GM23338 (cell line): Measurements from ENCODE around the gene CACNA2D4. TPM values are rescaled to one million over a fixed set of nuclear protein-coding genes. Genes with fewer than 3 reads are reported as not detected.

Experiments used
- ATAC-seq: fragments of 200-7000 bp; cut with Tn5 transposase; 3 replicates; pipeline ENCODE4 v1.9.1; 2020
- DNase-seq: peaks from one replicate; pipeline ENCODE4 v3.0.0-alpha.2; 2015; ENCODE audit warnings: low spot score
- H2AFZ ChIP-seq: fragments of 200-600 bp; sonication (generic); 2 replicates; pipeline ENCODE4 v1.8.0; 2016; ENCODE audit warnings: antibody characterized with exemption, mild to moderate bottlenecking, moderate library complexity
- H3F3A ChIP-seq: fragments of 200-600 bp; sonication (generic); replicated peaks from 2 replicates; pipeline ENCODE4 v1.8.0; 2017; ENCODE audit warnings: antibody characterized with exemption, mixed run types, low read depth
- H3K27ac ChIP-seq: fragments of 200-600 bp; sonication (generic); 2 replicates; pipeline ENCODE4 v1.6.1; 2016; ENCODE audit warnings: low read depth
- H3K27me3 ChIP-seq: fragments of 200-600 bp; sonication (generic); 2 replicates; pipeline ENCODE4 v1.8.0; 2016; ENCODE audit warnings: mild to moderate bottlenecking, mixed run types, moderate library complexity; ENCODE audit not compliant: insufficient read depth
- H3K36me3 ChIP-seq: fragments of 200-600 bp; sonication (generic); 2 replicates; pipeline ENCODE4 v1.8.0; 2016; ENCODE audit warnings: mild to moderate bottlenecking; ENCODE audit not compliant: insufficient read depth
- H3K4me1 ChIP-seq: fragments of 200-600 bp; sonication (generic); 2 replicates; pipeline ENCODE4 v1.8.0; 2016; ENCODE audit warnings: mild to moderate bottlenecking, moderate library complexity; ENCODE audit not compliant: insufficient read depth
- H3K4me2 ChIP-seq: fragments of 200-600 bp; sonication (generic); 2 replicates; pipeline ENCODE4 v1.7.1; 2017; ENCODE audit warnings: mixed run types
- H3K4me3 ChIP-seq: fragments of 200-600 bp; sonication (generic); 2 replicates; pipeline ENCODE4 v1.6.1; 2016; ENCODE audit warnings: mixed run types
- H3K79me2 ChIP-seq: fragments of 200-600 bp; sonication (generic); replicated peaks from 2 replicates; pipeline ENCODE4 v1.8.0; 2017; ENCODE audit warnings: mild to moderate bottlenecking; ENCODE audit not compliant: insufficient read depth
- H3K9me2 ChIP-seq: fragments of 200-600 bp; sonication (generic); 2 replicates; pipeline ENCODE4 v1.8.0; 2017; ENCODE audit not compliant: insufficient read depth
- H4K20me1 ChIP-seq: fragments of 200-600 bp; sonication (generic); replicated peaks from 2 replicates; pipeline ENCODE4 v1.8.0; 2017; ENCODE audit warnings: mild to moderate bottlenecking; ENCODE audit not compliant: insufficient read depth
- H3K27ac Mint-ChIP-seq: 2 replicates; pipeline ENCODE4 v1.8.0; 2020; ENCODE audit warnings: inconsistent platforms, mild to moderate bottlenecking, moderate library complexity, mixed read lengths
- H3K27me3 Mint-ChIP-seq: 3 replicates; pipeline ENCODE4 v1.8.0; 2022; ENCODE audit warnings: low read depth, mild to moderate bottlenecking, moderate library complexity, mixed read lengths, inconsistent platforms; ENCODE audit not compliant: insufficient read depth, poor library complexity
- H3K36me3 Mint-ChIP-seq: 3 replicates; pipeline ENCODE4 v1.8.0; 2021; ENCODE audit warnings: low read depth, mild to moderate bottlenecking, inconsistent platforms, moderate library complexity, mixed read lengths
- H3K4me1 Mint-ChIP-seq: 3 replicates; pipeline ENCODE4 v1.8.0; 2020; ENCODE audit warnings: mild to moderate bottlenecking, inconsistent platforms, mixed read lengths
- H3K4me3 Mint-ChIP-seq: 3 replicates; pipeline ENCODE4 v1.8.0; 2021; ENCODE audit warnings: moderate library complexity, mild to moderate bottlenecking, inconsistent platforms, mixed read lengths
- H3K9me3 Mint-ChIP-seq: 3 replicates; pipeline ENCODE4 v1.8.0; 2020; ENCODE audit warnings: moderate library complexity, mild to moderate bottlenecking, inconsistent platforms, mixed read lengths
- CREB1 ChIP-seq: fragments of 250-450 bp; sonication (Bioruptor Pico); IDR thresholded peaks from 2 replicates; pipeline ENCODE4 v1.5.0; 2020; ENCODE audit warnings: low read depth, mild to moderate bottlenecking, moderate library complexity
- ETS1 ChIP-seq: IDR thresholded peaks from 2 replicates; pipeline ENCODE4 v1.6.1; 2016; ENCODE audit warnings: antibody characterized with exemption
- EZH2 ChIP-seq: fragments of 200-600 bp; sonication (generic); IDR thresholded peaks from one replicate; pipeline ENCODE4 v1.8.0; 2017; ENCODE audit warnings: antibody characterized with exemption, mild to moderate bottlenecking, low read depth; ENCODE audit not compliant: unreplicated experiment
- EZH2phosphoT487 ChIP-seq: fragments of 200-600 bp; sonication (generic); IDR thresholded peaks from one replicate; pipeline ENCODE4 v1.8.1; 2018; ENCODE audit warnings: antibody characterized with exemption; ENCODE audit not compliant: unreplicated experiment
- JUNB ChIP-seq: IDR thresholded peaks from one replicate; pipeline ENCODE4 v1.6.1; 2016; ENCODE audit warnings: antibody characterized with exemption; ENCODE audit not compliant: unreplicated experiment
- NANOG ChIP-seq: IDR thresholded peaks from 2 replicates; pipeline ENCODE4 v1.6.1; 2016; ENCODE audit warnings: antibody characterized with exemption, borderline replicate concordance
- POLR2AphosphoS5 ChIP-seq: IDR thresholded peaks from 2 replicates; pipeline ENCODE4 v1.6.1; 2016; ENCODE audit warnings: antibody characterized with exemption, low read depth
- STAT1 ChIP-seq: IDR thresholded peaks from one replicate; pipeline ENCODE4 v1.6.1; 2016; ENCODE audit warnings: antibody characterized with exemption; ENCODE audit not compliant: unreplicated experiment
- ZNF114 ChIP-seq: fragments of 250-450 bp; sonication (Bioruptor Pico); IDR thresholded peaks from 2 replicates; pipeline ENCODE4 v1.5.0; 2020; ENCODE audit warnings: mild to moderate bottlenecking, moderate library complexity
- ZNF331 ChIP-seq: fragments of 250-450 bp; sonication (Bioruptor Pico); IDR thresholded peaks from 2 replicates; pipeline ENCODE4 v1.5.0; 2020; ENCODE audit warnings: low read depth, mild to moderate bottlenecking, moderate library complexity
- ZNF462 ChIP-seq: fragments of 250-450 bp; sonication (Bioruptor Pico); IDR thresholded peaks from 2 replicates; pipeline ENCODE4 v1.5.0; 2020; ENCODE audit warnings: mild to moderate bottlenecking, moderate library complexity
- polyA plus RNA-seq: library from polyadenylated mRNA; unstranded; fragments of >200 nt; fragmentation: Nextera tagmentation; extraction: Ambion mirVana; gene quantifications from 2 replicates; pipeline ENCODE4 v1.2.1, GENCODE V29; 2016
- total RNA-seq: library from RNA; depleted of rRNA; stranded (reverse); fragments of >200 nt; shearing (Covaris generic); gene quantifications from 2 replicates; pipeline ENCODE4 v1.2.3, GENCODE V29; 2014
- TF ChIP-seq, protein P1 (sequence below), 2 experiments: fragments of 200-600 bp in 1 of 2; sonication (generic) in 1 of 2; conservative IDR thresholded peaks; 2 replicates each; pipeline versions ENCODE4 v1.5.1 to v1.6.1; 2016 to 2017; ENCODE audit warnings: antibody characterized with exemption in 2 of 2, low read depth in 2 of 2, mild to moderate bottlenecking in 2 of 2, moderate library complexity in 1 of 2

CACNA2D4 gene
- total and polyA plus RNA-seq, 2 experiments from 2014 or later: 0.07 to 0.24 TPM

DNA sequence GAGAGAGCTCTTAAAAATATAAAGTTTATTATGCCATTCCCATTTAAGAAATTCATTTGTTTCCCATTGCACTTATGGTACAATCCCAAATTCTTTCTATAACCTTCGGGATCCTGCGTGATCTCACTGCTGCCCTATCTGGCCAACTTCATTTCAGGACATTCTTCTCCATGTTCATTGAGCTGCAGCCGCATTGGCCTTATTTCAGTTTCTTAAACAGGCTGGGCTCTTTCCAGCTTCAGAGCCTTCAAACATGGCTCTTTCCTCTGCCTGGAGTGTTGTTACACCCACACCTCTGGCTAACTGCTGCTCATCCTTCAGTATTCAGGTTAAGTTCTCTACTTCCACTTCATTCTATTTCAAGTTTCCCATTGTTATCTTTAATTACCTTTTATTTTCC lies 156.6 kb downstream of the CACNA2D4 start:
- H3K36me3 Mint-ChIP-seq: peaks cover 3% of the 10 kb centered on the region; the same call in 1 of the 3 replicates

GRCh38 chr12:1760566-1761382 lies 157.7 kb downstream of the CACNA2D4 start:
- Histone ChIP-seq H3K4me3 (no peak overlapping the region), H3K27me3 (no peaks in the 10 kb centered on the region), H3K4me1 (peaks cover 8% of the 10 kb centered on the region; the same call in 1 of the 2 replicates), H3K27ac (no peak overlapping the region), H3F3A (no peaks in the 10 kb centered on the region), H3K36me3 (no peaks in the 10 kb centered on the region), H3K79me2 (peaks cover 79% of the 10 kb centered on the region), H4K20me1 (peaks cover 7% of the 10 kb centered on the region), H3K9me2 (no peaks in the 10 kb centered on the region), H3K4me2 (no peak overlapping the region), H2AFZ (no peak overlapping the region)
- Mint-ChIP-seq H3K27ac (no peak overlapping the region), H3K36me3 (peaks cover 3% of the 10 kb centered on the region; the same call in 1 of the 3 replicates), H3K4me1 (peaks cover 11% of the 10 kb centered on the region; the same call in 2 of the 3 replicates), H3K4me3 (no peak overlapping the region), H3K9me3 (no peaks in the 10 kb centered on the region), H3K27me3 (no peaks in the 10 kb centered on the region)
- no peak for ATAC-seq
- DNase-seq: no peak
- TF ChIP-seq ZNF114 (CRISPR knock-in tag) (no peak), EZH2 (no peak), ETS1 (no peak), EZH2phosphoT487 (no peak), JUNB (no peak), POLR2AphosphoS5 (no peak), NANOG (no peak), ZNF462 (CRISPR knock-in tag) (no peak), CREB1 (CRISPR knock-in tag) (no peak)
- TF ChIP-seq, protein P1, sequence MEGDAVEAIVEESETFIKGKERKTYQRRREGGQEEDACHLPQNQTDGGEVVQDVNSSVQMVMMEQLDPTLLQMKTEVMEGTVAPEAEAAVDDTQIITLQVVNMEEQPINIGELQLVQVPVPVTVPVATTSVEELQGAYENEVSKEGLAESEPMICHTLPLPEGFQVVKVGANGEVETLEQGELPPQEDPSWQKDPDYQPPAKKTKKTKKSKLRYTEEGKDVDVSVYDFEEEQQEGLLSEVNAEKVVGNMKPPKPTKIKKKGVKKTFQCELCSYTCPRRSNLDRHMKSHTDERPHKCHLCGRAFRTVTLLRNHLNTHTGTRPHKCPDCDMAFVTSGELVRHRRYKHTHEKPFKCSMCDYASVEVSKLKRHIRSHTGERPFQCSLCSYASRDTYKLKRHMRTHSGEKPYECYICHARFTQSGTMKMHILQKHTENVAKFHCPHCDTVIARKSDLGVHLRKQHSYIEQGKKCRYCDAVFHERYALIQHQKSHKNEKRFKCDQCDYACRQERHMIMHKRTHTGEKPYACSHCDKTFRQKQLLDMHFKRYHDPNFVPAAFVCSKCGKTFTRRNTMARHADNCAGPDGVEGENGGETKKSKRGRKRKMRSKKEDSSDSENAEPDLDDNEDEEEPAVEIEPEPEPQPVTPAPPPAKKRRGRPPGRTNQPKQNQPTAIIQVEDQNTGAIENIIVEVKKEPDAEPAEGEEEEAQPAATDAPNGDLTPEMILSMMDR (conservative IDR thresholded peaks at IDR 0.05; ENCODE audit: low read depth in 2 of 2): no peak

More for the DNA sequence above, 156.6 kb downstream of the CACNA2D4 start:
- Mint-ChIP-seq H3K27me3 (no peaks in the 10 kb centered on the region), H3K27ac (no peak overlapping the region), H3K4me3 (no peak overlapping the region), H3K9me3 (no peaks in the 10 kb centered on the region), H3K4me1 (peaks cover 13% of the 10 kb centered on the region; the same call in 2 of the 3 replicates)
- Histone ChIP-seq H2AFZ (no peak overlapping the region), H3K79me2 (peaks cover 81% of the 10 kb centered on the region), H3K36me3 (no peaks in the 10 kb centered on the region), H3K4me3 (no peak overlapping the region), H4K20me1 (peaks cover 15% of the 10 kb centered on the region), H3K4me2 (no peak overlapping the region), H3K27ac (no peak overlapping the region), H3K4me1 (peaks cover 10% of the 10 kb centered on the region; the same call in 1 of the 2 replicates), H3F3A (no peaks in the 10 kb centered on the region), H3K27me3 (no peaks in the 10 kb centered on the region), H3K9me2 (no peaks in the 10 kb centered on the region)
- DNase-seq (no peak), ATAC-seq (no peak)
- no peak for TF ChIP-seq POLR2AphosphoS5
- TF ChIP-seq EZH2phosphoT487: no peak
- no peak for TF ChIP-seq NANOG
- TF ChIP-seq STAT1: no peak
- TF ChIP-seq ZNF331 (CRISPR knock-in tag): no peak
